Measurements from ENCODE around the gene CTTNBP2.

GRCh38 chr7:117806011-117806410, 67.2 kb downstream of the CTTNBP2 start:
- TF ChIP-seq CTCF (IDR thresholded peaks at IDR 0.05 in 8 of 11, conservative IDR thresholded peaks at IDR 0.05 in 3 of 11) (no peak), POLR2AphosphoS5 (IDR thresholded peaks at IDR 0.05) (no peak)

Measured in spleen (tissue), 7 donors.